B cell (primary cell): ENCODE measurements around the gene PAFAH1B2. TPM values are rescaled to one million over a fixed set of nuclear protein-coding genes. Genes with fewer than 3 reads are reported as not detected.
A peak's percentile ranks its signal among the peaks of the same experiment; 100 is the strongest.

ENCODE experiments used
- ATAC-seq: fragments of 200-7000 bp; cut with Tn5 transposase; one replicate; pipeline ENCODE4 v1.10.0; 2021; ENCODE audit warnings: low read depth, mild to moderate bottlenecking, moderate number of reproducible peaks, moderate library complexity
- CTCF ChIA-PET: fragments of 350-600 bp; sonication (Branson Sonifier 250); formaldehyde crosslinking; loops from one replicate; lab custom pipeline; 2021; ENCODE audit warnings: antibody characterized with exemption, inconsistent platforms; lab: Charles Lee
- POLR2A ChIA-PET: fragments of 350-600 bp; sonication (Branson Sonifier 250); formaldehyde crosslinking; loops from one replicate; lab custom pipeline; 2021; ENCODE audit warnings: antibody characterized with exemption; lab: Charles Lee
- DNase-seq: peaks from one replicate; pipeline ENCODE4 v3.0.0; 2013
- H2AFZ ChIP-seq: 2 replicates; pipeline ENCODE4 v1.6.1; 2012; ENCODE audit warnings: mild to moderate bottlenecking, low read depth, low read length; ENCODE audit not compliant: insufficient read depth, poor library complexity, severe bottlenecking
- H3K27ac ChIP-seq, 2 donors: 1 replicate in 1 of 2; 2 replicates in 1 of 2; pipeline ENCODE4 v1.5.1; 2012 to 2013; ENCODE audit warnings: low read length in 2 of 2, mild to moderate bottlenecking in 2 of 2, moderate library complexity in 1 of 2
- H3K27me3 ChIP-seq, 4 experiments: fragments of 200-600 bp in 1 of 4; sonication (generic) in 1 of 4; replicated peaks in 1 of 4; 1 replicate in 2 of 4; 2 replicates in 2 of 4; pipeline versions ENCODE4 v1.6.1 to v1.7.0; 2013 to 2016; ENCODE audit warnings: low read length in 3 of 4, mild to moderate bottlenecking in 2 of 4, mixed read lengths in 1 of 4, moderate library complexity in 1 of 4; ENCODE audit not compliant: insufficient read depth in 4 of 4, control insufficient read depth in 3 of 4; ENCODE audit errors: control extremely low read depth in 1 of 4
- H3K36me3 ChIP-seq, 2 experiments: replicated peaks in 1 of 2; 1 replicate in 1 of 2; 2 replicates in 1 of 2; pipeline versions ENCODE4 v1.6.1 to v1.7.1; 2013; ENCODE audit warnings: low read length in 1 of 2; ENCODE audit not compliant: insufficient read depth in 2 of 2, control insufficient read depth in 1 of 2; ENCODE audit errors: control extremely low read depth in 1 of 2, extremely low read depth in 1 of 2
- H3K4me1 ChIP-seq, 2 donors: fragments of 200-600 bp in 1 of 2; sonication (generic) in 1 of 2; 1 replicate in 1 of 2; 2 replicates in 1 of 2; pipeline versions ENCODE4 v1.5.1 to v1.6.1; 2013 to 2017; ENCODE audit warnings: low read length in 2 of 2; ENCODE audit not compliant: control insufficient read depth in 2 of 2, insufficient read depth in 2 of 2
- H3K4me2 ChIP-seq: replicated peaks from 2 replicates; pipeline ENCODE3; 2012; ENCODE audit warnings: mild to moderate bottlenecking, low read depth, low read length; ENCODE audit not compliant: poor library complexity, severe bottlenecking
- H3K4me3 ChIP-seq, 5 experiments: fragments of 200-600 bp in 1 of 5; sonication (generic) in 1 of 5; 1 replicate in 3 of 5; 2 replicates in 2 of 5; pipeline versions ENCODE4 v1.5.1 to v1.7.0; 2011 to 2016; ENCODE audit warnings: low read length in 4 of 5, mild to moderate bottlenecking in 4 of 5, low read depth in 2 of 5, control low read depth in 1 of 5, moderate library complexity in 1 of 5; ENCODE audit not compliant: insufficient read depth in 1 of 5; ENCODE audit errors: control extremely low read depth in 1 of 5, extremely low read depth in 1 of 5
- H3K79me2 ChIP-seq: fragments of 200-600 bp; sonication (generic); one replicate; pipeline ENCODE4 v1.6.0; 2016; ENCODE audit warnings: low read length; ENCODE audit not compliant: control insufficient read depth, insufficient read depth
- H3K9ac ChIP-seq: fragments of 200-600 bp; sonication (generic); 2 replicates; pipeline ENCODE4 v1.6.1; 2017; ENCODE audit warnings: mild to moderate bottlenecking, low read length, moderate library complexity
- H3K9me3 ChIP-seq, 3 donors: one replicate each; pipeline versions ENCODE4 v1.6.1 to v1.7.1; 2013; ENCODE audit warnings: low read length in 2 of 3; ENCODE audit not compliant: control insufficient read depth in 2 of 3, insufficient read depth in 1 of 3; ENCODE audit errors: control extremely low read depth in 1 of 3
- H4K20me1 ChIP-seq: 2 replicates; pipeline ENCODE4 v1.6.0; 2012; ENCODE audit warnings: mild to moderate bottlenecking, low read length; ENCODE audit not compliant: insufficient read depth, control insufficient read depth, poor library complexity, severe bottlenecking
- H3K27ac Mint-ChIP-seq: one replicate; pipeline ENCODE4 v1.8.0; 2021; ENCODE audit warnings: mixed read lengths
- H3K27me3 Mint-ChIP-seq: one replicate; pipeline ENCODE4 v1.8.0; 2021; ENCODE audit warnings: mixed read lengths
- H3K4me1 Mint-ChIP-seq: one replicate; pipeline ENCODE4 v1.8.0; 2021; ENCODE audit warnings: mixed read lengths
- H3K4me3 Mint-ChIP-seq: one replicate; pipeline ENCODE4 v1.8.0; 2021; ENCODE audit warnings: mixed read lengths
- H3K9me3 Mint-ChIP-seq: one replicate; pipeline ENCODE4 v1.8.0; 2022; ENCODE audit warnings: mixed read lengths; ENCODE audit not compliant: insufficient read depth
- CTCF ChIP-seq: fragments of 200-600 bp; IDR thresholded peaks from one replicate; pipeline ENCODE4 v1.8.0; 2022; ENCODE audit warnings: antibody characterized with exemption, mild to moderate bottlenecking
- EZH2 ChIP-seq: IDR thresholded peaks from 2 replicates; pipeline ENCODE4 v1.6.1; 2012; ENCODE audit warnings: borderline replicate concordance, low read depth, mild to moderate bottlenecking, moderate library complexity, low read length; ENCODE audit not compliant: insufficient read depth, poor library complexity, severe bottlenecking
- WGBS: methylation state at CpG from one replicate; pipeline ENCODE4 v1.1.5; 2013; ENCODE audit warnings: missing lambda C conversion rate; ENCODE audit not compliant: insufficient coverage; 5-methylcytosine and 5-hydroxymethylcytosine counted together
- intact Hi-C: fragments of 100-400 bp; cut with micrococcal nuclease; formaldehyde crosslinking; loops from one replicate; pipeline ENCODE4 v1.10.0; 2022
- polyA plus RNA-seq: library from polyadenylated mRNA; depleted of rRNA; stranded (reverse); fragments of >200 nt; gene quantifications from 2 replicates; pipeline ENCODE4 v1.2.3, GENCODE V29; 2012
- total RNA-seq, 2 donors: library from RNA; stranded (reverse); fragments of 120-200 nt in 1 of 2; gene quantifications; 1 replicate in 1 of 2; 2 replicates in 1 of 2; pipeline versions ENCODE4 v1.2.3 to v1.2.4, GENCODE V29; 2013 to 2022

The PAFAH1B2 gene
- total and polyA plus RNA-seq, 2 donors (not counting 1 experiment from before 2014, with no cell fraction given): 10.7 to 103 TPM

- peaks cover 62% of the 10 kb centered on the region for H3K79me2 ChIP-seq
- H3K9me3 Mint-ChIP-seq: no peaks in the 10 kb centered on the region
- H3K27ac ChIP-seq: peak overlapping the region; percentile 80 to 87
- H3K27me3 ChIP-seq: no peaks in the 10 kb centered on the region
- no peaks in the 10 kb centered on the region for H3K9me3 ChIP-seq
- peak; percentile 65 for DNase-seq
- ATAC-seq: peak; percentile 50
- no peak for TF ChIP-seq EZH2
- peak; percentile 5 for TF ChIP-seq CTCF
- peak overlapping the region; percentile 92 for H2AFZ ChIP-seq
- peak overlapping the region; percentile 98 for H3K27ac Mint-ChIP-seq
- H3K4me3 ChIP-seq: peak overlapping the region; percentile 78 to 88 (median 82)
- peak overlapping the region; percentile 83 for H3K9ac ChIP-seq
- under 1% methylated on average over 46 of the region's 62 CpGs for WGBS
- ChIA-PET POLR2A (interaction anchor here (0.5 to 3.4 kb wide), 18 partner anchors 10 to 1853 kb away, joined by 3 to 34 read pairs (median 3); partner anchors contain the start of genes BUD13, CENATAC, CEP164 and PCSK7), CTCF (interaction anchor here (0.5 to 4.0 kb wide), 12 partner anchors 28 to 357 kb away, joined by 3 to 38 read pairs (median 4); partner anchors contain the start of genes PCSK7, RNF214, SIDT2 and ZPR1)
- H3K4me1 Mint-ChIP-seq: peaks cover 38% of the 10 kb centered on the region
- peaks cover 45% of the 10 kb centered on the region for H4K20me1 ChIP-seq
- H3K4me2 ChIP-seq: peak overlapping the region; percentile 86
- peaks cover 0 to 22% of the 10 kb centered on the region in 2 experiments for H3K36me3 ChIP-seq
- H3K4me3 Mint-ChIP-seq: peak overlapping the region; percentile 95
- peaks cover 20 to 25% of the 10 kb centered on the region in 2 donors for H3K4me1 ChIP-seq
- intact Hi-C loops: loop anchor here (1.0 to 10.0 kb wide), 5 partner anchors 34 to 180 kb away; partner anchors contain the start of genes CEP164, PCSK7, RNF214 and SIDT2
- H3K27me3 Mint-ChIP-seq: peaks cover 6% of the 10 kb centered on the region
Measured at GRCh38 chr11:117144477-117145392, 648 bp downstream of the PAFAH1B2 start.
